ENCODE results near the gene DLK2. TPM values are rescaled to one million over a fixed set of nuclear protein-coding genes. Genes with fewer than 3 reads are reported as not detected.

Gene DLK2
- total and polyA plus RNA-seq, 2 of the 13 experiments (the other 11 are each of a cell fraction or from before 2014, with no cell fraction given): 1.2 to 3.8 TPM

DNA sequence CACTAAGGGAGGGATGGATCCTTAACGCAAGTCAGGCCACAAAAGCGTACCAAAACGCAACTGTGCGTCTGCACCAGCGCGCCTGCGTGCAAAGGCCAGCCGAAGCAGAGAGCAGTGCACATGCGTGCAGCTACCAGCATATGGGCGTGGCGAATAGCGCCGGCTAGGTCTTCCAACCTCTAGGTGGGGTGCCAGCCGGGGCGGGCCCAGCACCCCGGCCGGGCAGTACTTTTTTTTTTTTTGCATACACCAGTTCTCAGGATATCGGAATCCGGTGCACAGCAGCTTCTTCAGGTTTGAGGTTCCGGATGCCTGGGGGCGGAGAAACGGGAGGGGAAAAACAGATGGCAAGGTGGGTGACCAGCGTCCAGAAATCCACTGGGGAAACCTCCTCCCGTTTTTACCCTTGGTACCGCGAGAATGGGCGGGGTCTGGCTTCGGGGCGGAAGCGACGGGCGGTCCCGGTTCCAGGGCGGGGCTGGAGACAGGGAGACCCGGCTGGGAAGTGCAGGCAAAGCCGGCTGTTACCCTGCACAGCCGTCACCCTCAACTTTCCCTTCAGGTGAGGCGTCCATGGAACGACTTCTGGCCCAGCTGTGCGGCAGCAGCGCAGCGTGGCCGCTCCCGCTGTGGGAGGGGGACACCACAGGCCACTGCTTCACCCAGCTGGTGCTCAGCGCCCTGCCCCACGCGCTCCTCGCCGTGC is 27.8 kb downstream of the DLK2 start, which contains the start of gene ABCC10 (continued):
- TF ChIP-seq, protein P1, sequence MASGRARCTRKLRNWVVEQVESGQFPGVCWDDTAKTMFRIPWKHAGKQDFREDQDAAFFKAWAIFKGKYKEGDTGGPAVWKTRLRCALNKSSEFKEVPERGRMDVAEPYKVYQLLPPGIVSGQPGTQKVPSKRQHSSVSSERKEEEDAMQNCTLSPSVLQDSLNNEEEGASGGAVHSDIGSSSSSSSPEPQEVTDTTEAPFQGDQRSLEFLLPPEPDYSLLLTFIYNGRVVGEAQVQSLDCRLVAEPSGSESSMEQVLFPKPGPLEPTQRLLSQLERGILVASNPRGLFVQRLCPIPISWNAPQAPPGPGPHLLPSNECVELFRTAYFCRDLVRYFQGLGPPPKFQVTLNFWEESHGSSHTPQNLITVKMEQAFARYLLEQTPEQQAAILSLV (CRISPR knock-in tag; IDR thresholded peaks at IDR 0.05; ENCODE audit: borderline replicate concordance): peak; percentile 88; the same call in 1 of the 2 replicates
- TF ChIP-seq ZBED4 (CRISPR knock-in tag; IDR thresholded peaks at IDR 0.05; ENCODE audit: borderline replicate concordance): peak; percentile 82
- peak; percentile 29; the same call in 1 of the 2 replicates for TF ChIP-seq RAD21 (CRISPR knock-in tag; IDR thresholded peaks at IDR 0.05)
- no peak for TF ChIP-seq ZNF570 (CRISPR knock-in tag; IDR thresholded peaks at IDR 0.05; ENCODE audit: borderline replicate concordance)
- TF ChIP-seq NFRKB (IDR thresholded peaks at IDR 0.05): no peak
- no peak for TF ChIP-seq TAF15 (IDR thresholded peaks at IDR 0.05; ENCODE audit: low read depth, low read length, poor library complexity, severe bottlenecking)
- TF ChIP-seq IKZF4 (CRISPR knock-in tag; IDR thresholded peaks at IDR 0.05; ENCODE audit: borderline replicate concordance, low read depth, not compliant biosample characterization): no peak
- TF ChIP-seq ZBTB10 (CRISPR knock-in tag; IDR thresholded peaks at IDR 0.05; ENCODE audit: borderline replicate concordance): peak; percentile 81; the same call in 1 of the 2 replicates
- TF ChIP-seq KLF9 (CRISPR knock-in tag; IDR thresholded peaks at IDR 0.05; ENCODE audit: low read depth): peak; percentile 94
- TF ChIP-seq, protein P2, sequence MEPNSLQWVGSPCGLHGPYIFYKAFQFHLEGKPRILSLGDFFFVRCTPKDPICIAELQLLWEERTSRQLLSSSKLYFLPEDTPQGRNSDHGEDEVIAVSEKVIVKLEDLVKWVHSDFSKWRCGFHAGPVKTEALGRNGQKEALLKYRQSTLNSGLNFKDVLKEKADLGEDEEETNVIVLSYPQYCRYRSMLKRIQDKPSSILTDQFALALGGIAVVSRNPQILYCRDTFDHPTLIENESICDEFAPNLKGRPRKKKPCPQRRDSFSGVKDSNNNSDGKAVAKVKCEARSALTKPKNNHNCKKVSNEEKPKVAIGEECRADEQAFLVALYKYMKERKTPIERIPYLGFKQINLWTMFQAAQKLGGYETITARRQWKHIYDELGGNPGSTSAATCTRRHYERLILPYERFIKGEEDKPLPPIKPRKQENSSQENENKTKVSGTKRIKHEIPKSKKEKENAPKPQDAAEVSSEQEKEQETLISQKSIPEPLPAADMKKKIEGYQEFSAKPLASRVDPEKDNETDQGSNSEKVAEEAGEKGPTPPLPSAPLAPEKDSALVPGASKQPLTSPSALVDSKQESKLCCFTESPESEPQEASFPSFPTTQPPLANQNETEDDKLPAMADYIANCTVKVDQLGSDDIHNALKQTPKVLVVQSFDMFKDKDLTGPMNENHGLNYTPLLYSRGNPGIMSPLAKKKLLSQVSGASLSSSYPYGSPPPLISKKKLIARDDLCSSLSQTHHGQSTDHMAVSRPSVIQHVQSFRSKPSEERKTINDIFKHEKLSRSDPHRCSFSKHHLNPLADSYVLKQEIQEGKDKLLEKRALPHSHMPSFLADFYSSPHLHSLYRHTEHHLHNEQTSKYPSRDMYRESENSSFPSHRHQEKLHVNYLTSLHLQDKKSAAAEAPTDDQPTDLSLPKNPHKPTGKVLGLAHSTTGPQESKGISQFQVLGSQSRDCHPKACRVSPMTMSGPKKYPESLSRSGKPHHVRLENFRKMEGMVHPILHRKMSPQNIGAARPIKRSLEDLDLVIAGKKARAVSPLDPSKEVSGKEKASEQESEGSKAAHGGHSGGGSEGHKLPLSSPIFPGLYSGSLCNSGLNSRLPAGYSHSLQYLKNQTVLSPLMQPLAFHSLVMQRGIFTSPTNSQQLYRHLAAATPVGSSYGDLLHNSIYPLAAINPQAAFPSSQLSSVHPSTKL (CRISPR knock-in tag; IDR thresholded peaks at IDR 0.05): peak; percentile 52
- TF ChIP-seq THAP11 (CRISPR knock-in tag; IDR thresholded peaks at IDR 0.05): peak; percentile 75
- TF ChIP-seq NONO (IDR thresholded peaks at IDR 0.05): no peak
- TF ChIP-seq NONO (CRISPR knock-in tag; conservative IDR thresholded peaks at IDR 0.05): peak; percentile 88
- TF ChIP-seq RBM22 (optimal IDR thresholded peaks at IDR 0.05; ENCODE audit: low read length): peak; percentile 6
- TF ChIP-seq, protein P3, sequence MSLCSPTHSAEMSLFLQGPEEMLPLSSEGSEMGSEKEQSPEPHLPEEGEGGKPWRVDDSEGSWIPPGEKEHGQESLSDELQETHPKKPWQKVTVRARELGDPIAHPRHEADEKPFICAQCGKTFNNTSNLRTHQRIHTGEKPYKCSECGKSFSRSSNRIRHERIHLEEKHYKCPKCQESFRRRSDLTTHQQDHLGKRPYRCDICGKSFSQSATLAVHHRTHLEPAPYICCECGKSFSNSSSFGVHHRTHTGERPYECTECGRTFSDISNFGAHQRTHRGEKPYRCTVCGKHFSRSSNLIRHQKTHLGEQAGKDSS (CRISPR knock-in tag; IDR thresholded peaks at IDR 0.05; ENCODE audit: borderline replicate concordance, low read depth): peak; percentile 94
- peak; percentile 70 for TF ChIP-seq KMT2A (CRISPR knock-in tag; IDR thresholded peaks at IDR 0.05)
